Islet of Langerhans (tissue), 1 donor: ENCODE results near the gene EMILIN2.
"Not testable (repeated sequence)": the region's sequence is repeated elsewhere in the genome, so short reads cannot be mapped to it uniquely, and the experiment has no call there.

Experiments used
- FAIRE-seq: peaks from one replicate; lab custom pipeline; 2011; peaks lifted over from hg19 to GRCh38; lab: Jason Lieb, UNC

The EMILIN2 gene

GRCh38 chr18:2900684-2901422 is 54.0 kb downstream of the EMILIN2 start:
- no peak for FAIRE-seq

GRCh38 chr18:2901423-2901985 is 54.7 kb downstream of the EMILIN2 start:
- FAIRE-seq = no peak

- no peak for FAIRE-seq
Measured at GRCh38 chr18:2902327-2902726, 55.5 kb downstream of the EMILIN2 start.

GRCh38 chr18:2903006-2903405 is 56.2 kb downstream of the EMILIN2 start:
- FAIRE-seq = no peak

- no peak for FAIRE-seq
Measured at GRCh38 chr18:2905854-2906703, 59.3 kb downstream of the EMILIN2 start.

- FAIRE-seq = no peak
Measured at GRCh38 chr18:2906704-2907549, 60.1 kb downstream of the EMILIN2 start.

- no peak for FAIRE-seq
Measured at GRCh38 chr18:2907550-2908135, 60.8 kb downstream of the EMILIN2 start.

GRCh38 chr18:2908166-2908945 is 61.5 kb downstream of the EMILIN2 start:
- no peak for FAIRE-seq

- no peak for FAIRE-seq
Measured at GRCh38 chr18:2908946-2909335, 62.1 kb downstream of the EMILIN2 start.

- no peak for FAIRE-seq
Measured at GRCh38 chr18:2909431-2910140, 62.8 kb downstream of the EMILIN2 start.

GRCh38 chr18:2910261-2910660 is 63.5 kb downstream of the EMILIN2 start:
- no peak for FAIRE-seq

- no peak for FAIRE-seq
Measured at GRCh38 chr18:2910751-2911425, 64.1 kb downstream of the EMILIN2 start.

- FAIRE-seq = no peak
Measured at GRCh38 chr18:2911533-2911932, 64.7 kb downstream of the EMILIN2 start.

- no peak for FAIRE-seq
Measured at GRCh38 chr18:2912357-2913299, 65.8 kb downstream of the EMILIN2 start.

GRCh38 chr18:2913398-2914005 is 66.7 kb downstream of the EMILIN2 start:
- FAIRE-seq = no peak

- no peak for FAIRE-seq
Measured at GRCh38 chr18:2914185-2914880, 67.5 kb downstream of the EMILIN2 start.

- no peak for FAIRE-seq
Measured at GRCh38 chr18:2914881-2915240, 68.1 kb downstream of the EMILIN2 start.

GRCh38 chr18:2915486-2915885 is 68.7 kb downstream of the EMILIN2 start:
- not testable (repeated sequence) for FAIRE-seq
